GM18870 (cell line): ENCODE data around the gene WNT10A.
A peak's percentile ranks its signal among the peaks of the same experiment; 100 is the strongest.
"Not testable (repeated sequence)": the region's sequence is repeated elsewhere in the genome, so short reads cannot be mapped to it uniquely, and the experiment has no call there.

Experiments
- ATAC-seq: cut with Tn5 transposase; IDR thresholded peaks from one replicate; pipeline ENCODE4 v1.9.1; 2021; ENCODE audit warnings: moderate library complexity; ENCODE audit not compliant: unreplicated experiment

The WNT10A gene

GRCh38 chr2:218880102-218880858 is at the start of gene WNT10A:
TSS of gene WNT10A (plus strand) at chr2:218880852. CDS start at chr2:218880996, 144 bp downstream.
- ATAC-seq: peak; percentile 59

- ATAC-seq: no peak
These were observed 49.2 kb upstream of the WNT10A start, which contains the start of gene PRKAG3 for GRCh38 chr2:218831378-218831990. TSS of gene PRKAG3 (minus strand) at chr2:218831803.

GRCh38 chr2:218832081-218832480 is 48.6 kb upstream of the WNT10A start:
- ATAC-seq: no peak

- no peak for ATAC-seq
These were observed 48.1 kb upstream of the WNT10A start for GRCh38 chr2:218832520-218832919.

- ATAC-seq: no peak
These were observed 47.5 kb upstream of the WNT10A start for GRCh38 chr2:218833023-218833609.

GRCh38 chr2:218834685-218835084 is 46.0 kb upstream of the WNT10A start:
- no peak for ATAC-seq

- ATAC-seq: no peak
These were observed 43.2 kb upstream of the WNT10A start for GRCh38 chr2:218837495-218837894.

- ATAC-seq: no peak
These were observed 41.2 kb upstream of the WNT10A start for GRCh38 chr2:218839430-218839829.

- no peak for ATAC-seq
These were observed 40.8 kb upstream of the WNT10A start for GRCh38 chr2:218839888-218840287.

- not testable (repeated sequence) for ATAC-seq
These were observed 36.3 kb upstream of the WNT10A start for GRCh38 chr2:218844334-218844733.

- not testable (repeated sequence) for ATAC-seq
These were observed 33.7 kb upstream of the WNT10A start for GRCh38 chr2:218846963-218847362.

GRCh38 chr2:218849721-218850120 is 30.9 kb upstream of the WNT10A start:
- ATAC-seq: no peak

- ATAC-seq: no peak
These were observed 29.9 kb upstream of the WNT10A start for GRCh38 chr2:218850796-218851195.

- ATAC-seq: no peak
These were observed 29.4 kb upstream of the WNT10A start for GRCh38 chr2:218851286-218851685.

- ATAC-seq: no peak
These were observed 27.6 kb upstream of the WNT10A start for GRCh38 chr2:218852911-218853667.

- ATAC-seq: no peak
These were observed 26.9 kb upstream of the WNT10A start for GRCh38 chr2:218853766-218854165.

- ATAC-seq: no peak
These were observed 25.8 kb upstream of the WNT10A start for GRCh38 chr2:218854860-218855259.

GRCh38 chr2:218855305-218856166 is 25.1 kb upstream of the WNT10A start:
- ATAC-seq: no peak

- no peak for ATAC-seq
These were observed 24.3 kb upstream of the WNT10A start for GRCh38 chr2:218856167-218856895.

- no peak for ATAC-seq
These were observed 23.8 kb upstream of the WNT10A start for GRCh38 chr2:218856896-218857243.
